Sigmoid colon (tissue), 4 donors: ENCODE measurements around the gene KDM5A.
"Not testable (repeated sequence)": the region's sequence is repeated elsewhere in the genome, so short reads cannot be mapped to it uniquely, and the experiment has no call there.

Experiments
- CTCF ChIP-seq, 4 experiments: fragments of 450-650 bp in 3 of 4; fragments of 200-600 bp in 1 of 4; IDR thresholded peaks; one replicate each; pipeline ENCODE4 v1.5.1; 2016 to 2019; ENCODE audit warnings: antibody characterized with exemption in 4 of 4, mild to moderate bottlenecking in 3 of 4, moderate library complexity in 2 of 4
- EP300 ChIP-seq, 4 donors: sonication (generic); formaldehyde crosslinking; IDR thresholded peaks; one replicate each; pipeline ENCODE4 v1.6.1; 2017; ENCODE audit warnings: antibody characterized with exemption in 4 of 4
- POLR2A ChIP-seq, 2 donors: fragments of 450-650 bp; IDR thresholded peaks; one replicate each; pipeline ENCODE4 v1.6.1; 2016; ENCODE audit warnings: antibody characterized with exemption in 2 of 2, mild to moderate bottlenecking in 2 of 2, moderate library complexity in 2 of 2
- POLR2AphosphoS5 ChIP-seq, 4 donors: sonication (generic); formaldehyde crosslinking; IDR thresholded peaks; one replicate each; pipeline ENCODE4 v1.6.1; 2017; ENCODE audit warnings: antibody characterized with exemption in 4 of 4

- not testable (repeated sequence) for TF ChIP-seq CTCF, POLR2A, POLR2AphosphoS5, EP300 (IDR thresholded peaks at IDR 0.05)
Measured at GRCh38 chr12:435737-436136, 46.6 kb upstream of the KDM5A start.
